Muscle of arm (tissue), 12 donors: ENCODE measurements around the gene CIDEB. TPM values are rescaled to one million over a fixed set of nuclear protein-coding genes. Genes with fewer than 3 reads are reported as not detected.

ENCODE experiments used
- DNase-seq: peaks from one replicate; pipeline ENCODE4 v3.0.0-alpha.2; 2013
- polyA plus RNA-seq, 12 donors: library from polyadenylated mRNA; unstranded; fragments of 120-200 nt; gene quantifications; one replicate each; pipeline ENCODE4 v1.2.1, GENCODE V29; 2013; ENCODE audit not compliant: insufficient read length in 12 of 12

The CIDEB gene
- polyA plus RNA-seq, 12 donors = 7.3 to 28.8 (median 11.2) TPM; not detected in 1

GRCh38 chr14:24255931-24256711, 51.7 kb downstream of the CIDEB start:
- DNase-seq = no peak

DNA sequence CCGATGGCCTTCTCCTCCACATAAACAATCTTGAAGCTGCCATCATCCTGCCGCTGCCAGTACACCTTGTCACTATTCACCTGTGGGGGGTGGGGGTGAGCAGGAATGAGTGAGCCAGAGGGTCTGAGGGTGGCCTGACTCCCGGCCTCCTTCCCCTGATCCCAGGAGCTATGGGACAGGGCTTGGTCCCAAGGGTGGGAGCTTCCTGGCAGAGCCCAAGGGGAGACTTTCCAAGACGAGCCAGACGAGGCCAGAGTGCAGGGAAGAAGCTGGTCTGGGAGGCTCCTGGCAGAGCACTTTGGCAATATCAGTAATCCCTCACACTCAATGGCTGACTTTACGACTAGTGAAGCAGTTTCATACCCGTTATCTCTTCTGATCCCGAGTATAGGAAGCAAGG, 52.3 kb downstream of the CIDEB start:
- no peak for DNase-seq

Other genes with a start within 250 kb of the CIDEB start
- gene CPNE6, start 236.4 kb downstream of the CIDEB start, polyA plus RNA-seq = under 1 TPM in 2 of 12 donors, not detected in 10; 0.08 to 0.21 TPM
- 10 to 100 TPM in 1 of 12 donors, 1 to 10 TPM in 10, not detected in 1; 2.2 to 17.9 (median 3.5) TPM for gene PCK2, start 213.7 kb downstream of the CIDEB start, polyA plus RNA-seq
- gene DCAF11, start 193.2 kb downstream of the CIDEB start, polyA plus RNA-seq = 10 to 100 TPM in 11 of 12 donors, not detected in 1; 35.5 to 53.7 (median 40.5) TPM
- gene NRL, start 193.0 kb downstream of the CIDEB start, polyA plus RNA-seq = 1 to 10 TPM in 7 of 12 donors, under 1 TPM in 3, not detected in 2; 0.82 to 1.9 (median 1.4) TPM
- 100 to 1,000 TPM in 6 of 12 donors, 10 to 100 TPM in 5, not detected in 1; 54.9 to 160 (median 102) TPM for gene FITM1, start 177.3 kb downstream of the CIDEB start, polyA plus RNA-seq
- gene PSME1, start 171.8 kb downstream of the CIDEB start, polyA plus RNA-seq = 100 to 1,000 TPM in 9 of 12 donors, 10 to 100 TPM in 2, not detected in 1; 67.3 to 116 (median 106) TPM
- 10 to 100 TPM in 11 of 12 donors, not detected in 1; 21.0 to 38.3 (median 25.8) TPM for gene EMC9, start 166.4 kb downstream of the CIDEB start, polyA plus RNA-seq
- gene PSME2, start 161.4 kb downstream of the CIDEB start, polyA plus RNA-seq = 100 to 1,000 TPM in 4 of 12 donors, 10 to 100 TPM in 7, not detected in 1; 68.9 to 105 (median 90.2) TPM
- 10 to 100 TPM in 11 of 12 donors, not detected in 1; 27.3 to 75.4 (median 35.6) TPM for gene RNF31, start 160.5 kb downstream of the CIDEB start, polyA plus RNA-seq
- gene IRF9, start 146.7 kb downstream of the CIDEB start, polyA plus RNA-seq = 10 to 100 TPM in 11 of 12 donors, not detected in 1; 18.1 to 46.6 (median 25.9) TPM
- 10 to 100 TPM in 4 of 12 donors, 1 to 10 TPM in 7, not detected in 1; 5.7 to 52.4 (median 8.6) TPM for gene REC8, start 135.9 kb downstream of the CIDEB start, polyA plus RNA-seq
- gene IPO4, start 119.2 kb downstream of the CIDEB start, polyA plus RNA-seq = 10 to 100 TPM in 11 of 12 donors, not detected in 1; 17.5 to 32.3 (median 24.2) TPM
- 10 to 100 TPM in 11 of 12 donors, not detected in 1; 13.2 to 60.8 (median 17.5) TPM for gene TM9SF1, start 112.5 kb downstream of the CIDEB start, polyA plus RNA-seq
- gene TSSK4, start 102.3 kb downstream of the CIDEB start, polyA plus RNA-seq = 10 to 100 TPM in 1 of 12 donors, 1 to 10 TPM in 9, not detected in 2; 2.0 to 10.1 (median 4.7) TPM
- gene CHMP4A, start 94.5 kb downstream of the CIDEB start, polyA plus RNA-seq = 10 to 100 TPM in 11 of 12 donors, not detected in 1; 27.6 to 61.9 (median 36.6) TPM
- gene MDP1, start 91.9 kb downstream of the CIDEB start, polyA plus RNA-seq = 10 to 100 TPM in 4 of 12 donors, 1 to 10 TPM in 7, not detected in 1; 4.6 to 33.0 (median 8.7) TPM
- 100 to 1,000 TPM in 11 of 12 donors, not detected in 1; 123 to 211 (median 177) TPM for gene NEDD8, start 75.6 kb downstream of the CIDEB start, polyA plus RNA-seq
- 10 to 100 TPM in 11 of 12 donors, not detected in 1; 39.8 to 82.9 (median 54.4) TPM for gene GMPR2, start 75.0 kb downstream of the CIDEB start, polyA plus RNA-seq
- 10 to 100 TPM in 11 of 12 donors, not detected in 1; 35.0 to 46.2 (median 43.5) TPM for gene TINF2, start 65.4 kb downstream of the CIDEB start, polyA plus RNA-seq
- 1 to 10 TPM in 8 of 12 donors, under 1 TPM in 2, not detected in 2; 0.64 to 7.2 (median 1.4) TPM for gene TGM1, start 44.8 kb downstream of the CIDEB start, polyA plus RNA-seq
- 10 to 100 TPM in 9 of 12 donors, 1 to 10 TPM in 1, not detected in 2; 9.9 to 25.5 (median 13.5) TPM for gene RABGGTA, start 36.4 kb downstream of the CIDEB start, polyA plus RNA-seq
- 10 to 100 TPM in 10 of 12 donors, 1 to 10 TPM in 1, not detected in 1; 9.8 to 25.1 (median 16.9) TPM for gene DHRS1, start 8.2 kb downstream of the CIDEB start, polyA plus RNA-seq
- 10 to 100 TPM in 11 of 12 donors, not detected in 1; 18.0 to 23.6 (median 20.5) TPM for gene NOP9, start 8.1 kb downstream of the CIDEB start, polyA plus RNA-seq
- gene LTB4R2, start 2.2 kb upstream of the CIDEB start, polyA plus RNA-seq = 1 to 10 TPM in 11 of 12 donors, not detected in 1; 1.6 to 7.2 (median 2.7) TPM
- gene LTB4R, start 3.5 kb upstream of the CIDEB start, polyA plus RNA-seq = 10 to 100 TPM in 1 of 12 donors, 1 to 10 TPM in 9, not detected in 2; 2.2 to 15.8 (median 3.2) TPM
- 10 to 100 TPM in 10 of 12 donors, 1 to 10 TPM in 1, not detected in 1; 8.4 to 26.2 (median 16.9) TPM for gene ADCY4, start 27.1 kb upstream of the CIDEB start, polyA plus RNA-seq
- 1 to 10 TPM in 9 of 12 donors, under 1 TPM in 1, not detected in 2; 0.96 to 5.6 (median 1.3) TPM for gene RIPK3, start 32.0 kb upstream of the CIDEB start, polyA plus RNA-seq
- gene NFATC4, start 60.2 kb upstream of the CIDEB start, polyA plus RNA-seq = 100 to 1,000 TPM in 1 of 12 donors, 10 to 100 TPM in 10, not detected in 1; 20.7 to 152 (median 40.4) TPM
- 10 to 100 TPM; 19.2 to 60.0 (median 30.0) TPM for gene NYNRIN, start 91.0 kb upstream of the CIDEB start, polyA plus RNA-seq
- gene CBLN3, start 121.7 kb upstream of the CIDEB start, polyA plus RNA-seq = 1 to 10 TPM in 11 of 12 donors, not detected in 1; 1.6 to 7.4 (median 2.2) TPM
- gene KHNYN, start 122.0 kb upstream of the CIDEB start, polyA plus RNA-seq = 10 to 100 TPM in 11 of 12 donors, not detected in 1; 31.7 to 65.4 (median 36.7) TPM
- 10 to 100 TPM in 11 of 12 donors, not detected in 1; 34.9 to 53.3 (median 44.8) TPM for gene SDR39U1, start 134.8 kb upstream of the CIDEB start, polyA plus RNA-seq
- under 1 TPM in 4 of 12 donors, not detected in 8; 0.26 to 0.53 (median 0.42) TPM for gene CMA1, start 200.3 kb upstream of the CIDEB start, polyA plus RNA-seq